ENCODE measurements around the gene SLC25A42. TPM values are rescaled to one million over a fixed set of nuclear protein-coding genes. Genes with fewer than 3 reads are reported as not detected.

SLC25A42 gene
- total RNA-seq, 1 experiment from 2014 or later, result 8.1 TPM

GRCh38 chr19:19094513-19094912 is 30.7 kb downstream of the SLC25A42 start:
- Mint-ChIP-seq H3K9me3 (no peaks in the 10 kb centered on the region), H3K4me1 (peaks cover 16% of the 10 kb centered on the region), H3K4me3 (no peak overlapping the region), H3K27me3 (ENCODE audit: low read depth) (peaks cover 20% of the 10 kb centered on the region), H3K36me3 (no peaks in the 10 kb centered on the region), H3K27ac (no peak overlapping the region; the same call in 1 of the 2 replicates)
- CTCF ChIA-PET, result interaction anchor here (2.1 kb wide), 1 partner anchor 22 kb away, joined by 9 read pairs; no protein-coding TSS in a partner anchor
- TF ChIP-seq CTCF (IDR thresholded peaks at IDR 0.05), result no peak
- ATAC-seq (no peak), DNase-seq (ENCODE audit: low spot score) (no peak)
- POLR2A ChIA-PET, result no interaction called here

DNA sequence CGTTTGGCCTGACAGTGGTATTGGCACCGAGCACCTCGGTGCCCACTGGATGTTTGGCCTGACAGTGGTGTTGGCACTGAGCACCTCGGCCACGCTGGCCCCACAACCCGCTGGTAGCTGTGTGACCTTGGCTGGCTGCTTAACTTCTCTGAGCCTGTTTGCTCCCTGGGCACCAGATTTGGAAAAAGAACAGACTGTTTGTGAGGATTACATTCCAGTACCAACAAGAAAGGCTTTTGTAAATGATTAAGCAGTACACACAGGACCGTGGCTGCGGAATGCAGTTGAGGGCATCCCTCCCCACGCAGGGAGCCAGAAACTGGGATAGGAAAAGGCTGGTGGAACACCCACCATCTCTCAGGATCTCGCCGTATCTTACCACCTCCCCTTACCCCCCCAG is 31.9 kb downstream of the SLC25A42 start:
- Mint-ChIP-seq H3K27me3 (ENCODE audit: low read depth) (peaks cover 22% of the 10 kb centered on the region), H3K4me1 (peaks cover 5% of the 10 kb centered on the region), H3K9me3 (no peaks in the 10 kb centered on the region), H3K27ac (no peak overlapping the region), H3K36me3 (no peaks in the 10 kb centered on the region), H3K4me3 (no peak overlapping the region)
- DNase-seq (ENCODE audit: low spot score), result no peak
- ChIA-PET POLR2A (no interaction called here), CTCF (interaction anchor here (2.1 kb wide), 1 partner anchor 20 kb away, joined by 9 read pairs; no protein-coding TSS in a partner anchor)
- TF ChIP-seq ZNF423 (CRISPR knock-in tag; IDR thresholded peaks at IDR 0.05) (no peak), MAX (CRISPR knock-in tag; IDR thresholded peaks at IDR 0.05) (no peak), ETV6 (CRISPR knock-in tag; IDR thresholded peaks at IDR 0.05) (no peak), GRHL2 (CRISPR knock-in tag; IDR thresholded peaks at IDR 0.05; ENCODE audit: insufficient replicate concordance, severe bottlenecking) (no peak), FOXP1 (CRISPR knock-in tag; IDR thresholded peaks at IDR 0.05; ENCODE audit: borderline replicate concordance) (no peak), TP53 (CRISPR knock-in tag; IDR thresholded peaks at IDR 0.05) (no peak), SOX15 (CRISPR knock-in tag; IDR thresholded peaks at IDR 0.05) (no peak), IRF2 (CRISPR knock-in tag; IDR thresholded peaks at IDR 0.05; ENCODE audit: borderline replicate concordance, low read depth) (no peak), GTF2I (CRISPR knock-in tag; conservative IDR thresholded peaks at IDR 0.05) (no peak), USF2 (CRISPR knock-in tag; IDR thresholded peaks at IDR 0.05) (no peak), ARID4B (CRISPR knock-in tag; IDR thresholded peaks at IDR 0.05; ENCODE audit: borderline replicate concordance) (no peak), SMAD4 (CRISPR knock-in tag; IDR thresholded peaks at IDR 0.05) (no peak), JAZF1 (CRISPR knock-in tag; IDR thresholded peaks at IDR 0.05) (no peak), CTCF (IDR thresholded peaks at IDR 0.05) (no peak)
- TF ChIP-seq, protein P1, sequence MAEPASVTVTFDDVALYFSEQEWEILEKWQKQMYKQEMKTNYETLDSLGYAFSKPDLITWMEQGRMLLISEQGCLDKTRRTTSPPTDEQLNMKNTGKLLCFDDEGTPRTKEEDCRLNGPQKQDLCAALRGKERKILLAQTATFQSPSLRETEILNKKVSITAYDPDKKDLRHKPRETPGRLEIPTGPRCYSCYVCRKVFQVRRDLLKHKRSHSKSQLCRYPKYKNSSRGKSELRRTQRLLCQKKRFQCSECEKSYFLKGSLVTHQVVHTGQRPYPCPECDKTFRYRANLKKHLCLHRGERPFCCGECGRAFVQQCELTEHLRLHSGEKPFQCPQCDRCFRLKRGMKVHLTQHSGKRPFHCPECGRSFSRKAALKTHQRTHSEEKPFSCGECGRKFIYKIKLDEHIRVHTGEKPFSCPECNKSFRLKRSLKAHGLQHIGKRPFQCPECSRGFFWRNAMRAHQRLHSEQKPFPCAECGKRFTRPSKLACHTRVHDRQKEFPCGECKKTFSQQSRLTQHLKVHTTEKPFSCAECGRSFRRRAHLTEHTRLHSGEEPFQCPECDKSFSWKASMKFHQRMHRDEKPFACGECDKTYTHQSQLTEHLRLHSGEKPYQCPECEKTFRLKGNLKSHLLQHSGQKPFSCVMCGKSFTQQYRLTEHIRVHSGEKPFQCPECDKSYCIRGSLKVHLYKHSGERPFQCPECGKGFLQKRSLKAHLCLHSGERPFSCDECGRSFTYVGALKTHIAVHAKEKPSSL (CRISPR knock-in tag; conservative IDR thresholded peaks at IDR 0.05), result no peak
- no peak for ATAC-seq
